K562 (cell line): ENCODE data around the gene GABRA1.

Source experiments
- DLX4 ChIP-seq: fragments of 250-450 bp; sonication (Bioruptor Pico); IDR thresholded peaks from 2 replicates; pipeline ENCODE4 v1.6.1; 2021; ENCODE audit warnings: mild to moderate bottlenecking
- EP300 ChIP-seq: IDR thresholded peaks from 2 replicates; pipeline ENCODE4 v1.6.1; 2012; ENCODE audit warnings: low read length, improper control_type of control experiment
- FOS ChIP-seq: IDR thresholded peaks from 3 replicates; pipeline ENCODE4 v1.6.1; 2011; ENCODE audit not compliant: insufficient read length; ENCODE audit errors: extremely low read depth
- MAFK ChIP-seq: IDR thresholded peaks from 2 replicates; pipeline ENCODE4 v1.6.1; 2011; ENCODE audit warnings: low read length, improper control_type of control experiment
- PTTG1 ChIP-seq: fragments of 450-650 bp; IDR thresholded peaks from 2 replicates; pipeline ENCODE4 v1.6.1; 2016; ENCODE audit warnings: low read depth, mild to moderate bottlenecking, missing genetic modification characterization, missing compliant biosample characterization
- TOE1 ChIP-seq, 2 experiments: fragments of 450-650 bp in 1 of 2; sonication (generic) in 1 of 2; formaldehyde crosslinking in 1 of 2; IDR thresholded peaks; 2 replicates each; pipeline versions ENCODE4 v1.7.1 to v1.8.0; 2016 to 2022; ENCODE audit warnings: borderline replicate concordance in 2 of 2, mild to moderate bottlenecking in 2 of 2, antibody characterized with exemption in 1 of 2, inconsistent platforms in 1 of 2, low read depth in 1 of 2, missing genetic modification reagents in 1 of 2, moderate library complexity in 1 of 2
- ZEB2 ChIP-seq: fragments of 450-650 bp; IDR thresholded peaks from 2 replicates; pipeline ENCODE4 v1.6.1; 2016

GRCh38 chr5:161925960-161926359 is 78.0 kb downstream of the GABRA1 start:
- TF ChIP-seq MAFK (no peak), ZEB2 (no peak), PTTG1 (tag) (no peak), EP300 (no peak), DLX4 (no peak), TOE1 (IDR thresholded peaks at IDR 0.05; ENCODE audit: borderline replicate concordance) (no peak), TOE1 (CRISPR knock-in tag; IDR thresholded peaks at IDR 0.05; ENCODE audit: borderline replicate concordance, low read depth) (no peak), FOS (no peak)
